Mesangial cell (primary cell): Measurements from ENCODE around the gene ADAM12. TPM values are rescaled to one million over a fixed set of nuclear protein-coding genes. Genes with fewer than 3 reads are reported as not detected.

Experiments
- total RNA-seq: library from RNA; depleted of rRNA; stranded (reverse); fragments of >200 nt; gene quantifications from 2 replicates; pipeline ENCODE4 v1.2.3, GENCODE V29; 2015

The ADAM12 gene, protein sequence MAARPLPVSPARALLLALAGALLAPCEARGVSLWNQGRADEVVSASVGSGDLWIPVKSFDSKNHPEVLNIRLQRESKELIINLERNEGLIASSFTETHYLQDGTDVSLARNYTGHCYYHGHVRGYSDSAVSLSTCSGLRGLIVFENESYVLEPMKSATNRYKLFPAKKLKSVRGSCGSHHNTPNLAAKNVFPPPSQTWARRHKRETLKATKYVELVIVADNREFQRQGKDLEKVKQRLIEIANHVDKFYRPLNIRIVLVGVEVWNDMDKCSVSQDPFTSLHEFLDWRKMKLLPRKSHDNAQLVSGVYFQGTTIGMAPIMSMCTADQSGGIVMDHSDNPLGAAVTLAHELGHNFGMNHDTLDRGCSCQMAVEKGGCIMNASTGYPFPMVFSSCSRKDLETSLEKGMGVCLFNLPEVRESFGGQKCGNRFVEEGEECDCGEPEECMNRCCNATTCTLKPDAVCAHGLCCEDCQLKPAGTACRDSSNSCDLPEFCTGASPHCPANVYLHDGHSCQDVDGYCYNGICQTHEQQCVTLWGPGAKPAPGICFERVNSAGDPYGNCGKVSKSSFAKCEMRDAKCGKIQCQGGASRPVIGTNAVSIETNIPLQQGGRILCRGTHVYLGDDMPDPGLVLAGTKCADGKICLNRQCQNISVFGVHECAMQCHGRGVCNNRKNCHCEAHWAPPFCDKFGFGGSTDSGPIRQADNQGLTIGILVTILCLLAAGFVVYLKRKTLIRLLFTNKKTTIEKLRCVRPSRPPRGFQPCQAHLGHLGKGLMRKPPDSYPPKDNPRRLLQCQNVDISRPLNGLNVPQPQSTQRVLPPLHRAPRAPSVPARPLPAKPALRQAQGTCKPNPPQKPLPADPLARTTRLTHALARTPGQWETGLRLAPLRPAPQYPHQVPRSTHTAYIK
- total RNA-seq: 18.6 and 28.2 TPM in 2 replicates

DNA sequence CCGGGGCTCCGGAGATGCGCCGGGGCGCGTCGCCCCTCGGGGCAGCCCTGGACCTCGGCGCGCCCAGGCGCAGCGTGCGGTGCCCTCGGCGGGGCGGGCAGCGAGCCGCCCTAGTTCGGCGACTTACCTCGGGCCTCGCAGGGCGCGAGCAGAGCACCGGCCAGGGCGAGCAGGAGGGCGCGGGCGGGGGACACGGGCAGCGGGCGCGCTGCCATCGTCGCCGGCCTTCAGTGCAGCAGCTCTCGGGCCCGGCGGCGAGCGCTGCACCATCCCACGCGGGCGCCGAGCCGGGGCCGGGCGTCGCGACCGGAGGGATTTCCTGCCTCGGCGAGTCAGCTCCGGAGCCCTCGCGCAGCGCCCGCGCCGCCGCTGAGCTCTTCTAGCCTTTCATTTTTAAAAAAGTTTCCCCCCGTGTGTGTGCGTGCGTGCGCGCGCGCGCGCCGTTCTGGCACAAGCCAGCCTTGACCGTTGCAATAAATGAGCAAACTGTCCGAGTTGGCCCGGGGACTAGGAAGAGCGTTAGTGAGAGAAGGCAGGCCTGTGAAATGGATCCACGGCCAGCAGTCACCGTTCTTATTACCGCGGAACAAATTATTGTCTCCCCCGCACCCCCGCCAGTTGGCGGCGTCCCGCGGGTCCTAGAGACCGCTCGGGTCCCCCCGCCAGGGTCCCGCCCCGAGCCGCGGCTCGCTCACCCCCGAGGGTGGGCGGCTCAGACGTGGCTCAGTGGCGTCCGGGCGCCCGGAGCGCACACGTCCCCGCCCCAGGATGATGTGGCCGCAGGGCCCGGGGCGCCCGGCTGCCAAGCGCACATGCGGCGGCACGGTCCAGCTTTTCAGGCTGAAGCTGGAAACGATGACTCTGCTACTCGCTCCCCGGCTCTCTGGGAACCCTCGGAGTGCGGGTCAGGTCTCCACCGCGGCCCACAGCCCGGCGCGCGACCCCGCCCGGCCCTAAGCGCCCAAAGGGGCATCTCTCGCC, at the start of gene ADAM12:
Gene ADAM12 (minus strand): TSS at position 547 of the 981 bp plus-strand sequence. CDS start 332 bp downstream, at position 215.

